T-cell (primary cell): ENCODE results near the gene SLC7A8. TPM values are rescaled to one million over a fixed set of nuclear protein-coding genes. Genes with fewer than 3 reads are reported as not detected.

Experiments
- ATAC-seq, 4 experiments: fragments of 200-7000 bp in 3 of 4; fragments of 150-1000 bp in 1 of 4; cut with Tn5 transposase; replicated peaks in 1 of 4; 1 replicate in 3 of 4; 2 replicates in 1 of 4; pipeline ENCODE4 v1.10.0; 2021; ENCODE audit warnings: moderate library complexity in 3 of 4, mild to moderate bottlenecking in 2 of 4, moderate number of reproducible peaks in 1 of 4
- CTCF ChIA-PET, 2 donors: fragments of 300-600 bp; sonication (Branson Sonifier 250); formaldehyde crosslinking; loops; one replicate each; lab custom pipeline; 2022; ENCODE audit warnings: antibody characterized with exemption in 2 of 2; lab: Charles Lee
- POLR2A ChIA-PET, 2 donors: fragments of 300-600 bp; sonication (Branson Sonifier 250); formaldehyde crosslinking; loops; one replicate each; lab custom pipeline; 2022; ENCODE audit warnings: antibody characterized with exemption in 2 of 2; lab: Charles Lee
- DNase-seq, 35 experiments: peaks; one replicate each; pipeline versions ENCODE4 v3.0.0 to v3.0.0-alpha.2; 2013 to 2023
- H3K27ac ChIP-seq: one replicate; pipeline ENCODE4 v1.5.1; 2013; ENCODE audit warnings: low read length
- H3K27me3 ChIP-seq, 2 experiments: replicated peaks in 1 of 2; 1 replicate in 1 of 2; 2 replicates in 1 of 2; pipeline versions ENCODE4 v1.6.1 to v1.7.0; 2013; ENCODE audit warnings: low read length in 1 of 2, mixed read lengths in 1 of 2; ENCODE audit not compliant: control insufficient read depth in 2 of 2, insufficient read depth in 2 of 2; ENCODE audit errors: extremely low read depth in 1 of 2
- H3K36me3 ChIP-seq, 2 donors: 1 replicate in 1 of 2; 2 replicates in 1 of 2; pipeline versions ENCODE4 v1.6.1 to v1.7.0; 2013; ENCODE audit warnings: low read length in 1 of 2; ENCODE audit not compliant: control insufficient read depth in 2 of 2, insufficient read depth in 1 of 2; ENCODE audit errors: extremely low read depth in 1 of 2
- H3K4me1 ChIP-seq, 2 experiments: 1 replicate in 1 of 2; 2 replicates in 1 of 2; pipeline versions ENCODE4 v1.6.1 to v1.7.0; 2013; ENCODE audit warnings: low read length in 2 of 2, mixed read lengths in 1 of 2; ENCODE audit not compliant: insufficient read depth in 2 of 2, control insufficient read depth in 1 of 2; ENCODE audit errors: extremely low read depth in 1 of 2
- H3K4me3 ChIP-seq, 2 donors: 1 replicate in 1 of 2; 2 replicates in 1 of 2; pipeline versions ENCODE4 v1.5.1 to v1.7.0; 2013; ENCODE audit warnings: mild to moderate bottlenecking in 2 of 2, low read length in 1 of 2, moderate library complexity in 1 of 2; ENCODE audit not compliant: control insufficient read depth in 1 of 2; ENCODE audit errors: extremely low read depth in 1 of 2
- H3K9me3 ChIP-seq: 2 replicates; pipeline ENCODE4 v1.7.0; 2013
- H3K27ac Mint-ChIP-seq, 2 donors: one replicate each; pipeline ENCODE4 v1.8.0; 2020 to 2021; ENCODE audit warnings: mild to moderate bottlenecking in 2 of 2, mixed read lengths in 2 of 2
- H3K27me3 Mint-ChIP-seq, 2 donors: one replicate each; pipeline ENCODE4 v1.8.0; 2021 to 2022; ENCODE audit warnings: mixed read lengths in 2 of 2
- H3K36me3 Mint-ChIP-seq: one replicate; pipeline ENCODE4 v1.8.0; 2021; ENCODE audit warnings: mixed read lengths
- H3K4me1 Mint-ChIP-seq, 3 donors: one replicate each; pipeline ENCODE4 v1.8.0; 2020 to 2022; ENCODE audit warnings: mixed read lengths in 3 of 3, mild to moderate bottlenecking in 1 of 3
- H3K4me3 Mint-ChIP-seq, 3 donors: one replicate each; pipeline ENCODE4 v1.8.0; 2020 to 2022; ENCODE audit warnings: mild to moderate bottlenecking in 3 of 3, mixed read lengths in 3 of 3, moderate library complexity in 3 of 3
- H3K9me3 Mint-ChIP-seq, 3 donors: one replicate each; pipeline ENCODE4 v1.8.0; 2020 to 2022; ENCODE audit warnings: mixed read lengths in 3 of 3
- WGBS: methylation state at CpG from one replicate; pipeline ENCODE4 v1.1.5; 2013; ENCODE audit warnings: missing lambda C conversion rate; ENCODE audit not compliant: insufficient coverage; 5-methylcytosine and 5-hydroxymethylcytosine counted together
- total RNA-seq, 35 experiments: library from RNA in 6 of 35; stranded (reverse) in 6 of 35; fragments of 120-200 nt in 1 of 35; gene quantifications; one replicate each; pipeline versions ENCODE4 v1.2.1 to v1.2.4 and lab custom pipeline; 2013 to 2026

Gene SLC7A8
- total RNA-seq, 5 donors from 2014 or later (not counting 1 experiment from before 2014, with no cell fraction given) = 0.33 to 8.1 (median 5.9) TPM

DNA sequence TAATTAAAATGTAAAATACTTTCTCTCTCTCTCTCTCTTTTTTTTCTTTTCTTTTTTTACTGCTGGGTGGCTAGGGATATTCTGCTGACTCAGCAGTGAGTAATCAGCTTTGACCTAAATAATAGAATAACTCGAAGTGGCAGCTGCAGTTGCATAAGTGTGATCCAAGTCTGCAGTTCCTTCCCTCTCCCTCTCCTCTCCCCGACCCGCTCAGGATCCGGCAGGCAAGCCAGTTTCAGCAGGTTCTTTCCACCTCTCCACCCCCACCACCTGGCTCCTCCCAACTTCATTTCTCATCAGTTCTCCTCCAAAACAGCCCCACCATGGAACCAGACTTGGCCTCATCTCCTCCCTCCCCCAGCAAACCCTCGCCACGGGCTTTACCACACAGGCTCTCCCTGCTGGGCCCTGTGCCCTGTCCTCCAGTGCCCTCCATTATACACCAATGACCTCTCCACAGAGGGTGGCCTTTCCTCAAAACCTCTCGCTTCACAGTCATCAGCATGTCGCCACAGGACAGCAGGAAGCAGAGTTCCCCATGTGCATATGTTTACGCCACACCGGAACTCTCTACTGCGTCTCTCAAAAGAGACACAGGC, 22.4 kb downstream of the SLC7A8 start:
- WGBS = 44% methylated on average over 6 of the region's 11 CpGs
- peak overlapping the region; percentile 84 to 90 for H3K27ac Mint-ChIP-seq
- Histone ChIP-seq H3K4me3 (no peak overlapping the region), H3K9me3 (no peaks in the 10 kb centered on the region), H3K4me1 (peaks cover 3 to 10% of the 10 kb centered on the region in 2 experiments), H3K27me3 (peaks cover 0 to 5% of the 10 kb centered on the region in 2 experiments), H3K27ac (no peak overlapping the region), H3K36me3 (no peaks in the 10 kb centered on the region)
- H3K9me3 Mint-ChIP-seq = no peaks in the 10 kb centered on the region
- ATAC-seq (peak in 1 of 4 experiments; percentile 35), DNase-seq (peak in 1 of 35 experiments; percentile 18)
- no peaks in the 10 kb centered on the region for H3K36me3 Mint-ChIP-seq
- H3K4me1 Mint-ChIP-seq = peaks cover 5 to 28% (median 25%) of the 10 kb centered on the region in 3 donors
- peaks cover 0 to 4% of the 10 kb centered on the region in 2 donors for H3K27me3 Mint-ChIP-seq
- POLR2A ChIA-PET = no interaction called here
- H3K4me3 Mint-ChIP-seq = no peak overlapping the region
- CTCF ChIA-PET = interaction anchor here in 1 of 2 donors (1.7 kb wide), 1 partner anchor 40 kb away, joined by 5 read pairs; no protein-coding TSS in a partner anchor

DNA sequence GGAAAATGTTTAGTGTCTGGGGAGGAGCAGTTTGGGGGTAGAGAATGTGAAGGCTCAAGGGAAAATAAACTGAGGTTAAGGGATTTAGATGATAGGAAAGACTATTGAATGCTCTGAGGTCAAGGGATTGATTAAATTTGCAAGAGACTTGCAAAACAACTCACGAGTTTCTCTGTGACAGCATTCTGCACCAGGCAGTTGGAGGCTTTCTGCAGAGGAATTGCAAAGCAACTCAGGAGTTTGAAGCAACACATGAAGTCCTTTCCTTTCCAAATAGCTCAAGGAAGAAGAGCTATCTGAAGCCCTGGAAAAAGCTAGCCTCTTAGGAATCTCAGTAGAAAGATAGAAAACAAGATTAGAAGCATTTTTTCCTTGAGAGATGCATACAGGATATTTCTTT, 23.9 kb downstream of the SLC7A8 start:
- ChIA-PET POLR2A (no interaction called here), CTCF (no interaction called here)
- Histone ChIP-seq H3K27ac (no peak overlapping the region), H3K4me3 (no peak overlapping the region), H3K4me1 (peaks cover 4 to 18% of the 10 kb centered on the region in 2 experiments), H3K36me3 (no peaks in the 10 kb centered on the region), H3K9me3 (no peaks in the 10 kb centered on the region), H3K27me3 (peaks cover 0 to 12% of the 10 kb centered on the region in 2 experiments)
- WGBS = no CpG with 5 or more reads among the region's 1 CpG
- Mint-ChIP-seq H3K9me3 (no peaks in the 10 kb centered on the region), H3K4me1 (peaks cover 15 to 39% (median 36%) of the 10 kb centered on the region in 3 donors), H3K36me3 (no peaks in the 10 kb centered on the region), H3K27me3 (peaks cover 4% of the 10 kb centered on the region in 2 donors), H3K4me3 (no peak overlapping the region), H3K27ac (no peak overlapping the region)
- DNase-seq (no peak), ATAC-seq (no peak)

DNA sequence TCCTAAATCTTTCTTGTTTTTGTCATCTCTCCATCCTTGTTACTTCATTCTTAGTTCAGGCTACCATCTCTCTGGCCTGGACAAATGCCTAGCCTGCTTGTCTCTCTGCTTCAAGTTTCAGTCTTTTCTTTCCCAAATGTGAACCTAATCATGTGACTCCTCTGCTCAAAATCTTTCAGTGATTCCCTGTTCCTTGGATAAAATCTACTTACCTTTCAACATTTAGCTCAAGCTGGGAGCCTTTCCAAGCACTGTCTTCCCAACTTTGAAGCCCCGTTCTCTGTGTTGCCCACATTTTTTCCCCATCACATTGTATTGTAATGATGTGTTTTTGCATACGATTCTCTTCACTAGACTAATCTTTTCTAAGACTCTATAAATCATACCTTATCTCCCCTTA, 24.7 kb downstream of the SLC7A8 start:
- DNase-seq (no peak), ATAC-seq (no peak)
- no CpG with 5 or more reads among the region's 2 CpGs for WGBS
- no peaks in the 10 kb centered on the region for H3K36me3 ChIP-seq
- ChIA-PET POLR2A (no interaction called here), CTCF (no interaction called here)
- H3K4me3 ChIP-seq = no peak overlapping the region
- no peaks in the 10 kb centered on the region for H3K9me3 ChIP-seq
- Mint-ChIP-seq H3K27me3 (peaks cover 4 to 5% of the 10 kb centered on the region in 2 donors), H3K4me3 (no peak overlapping the region), H3K27ac (peak overlapping the region in 1 of 2 donors; percentile 3), H3K36me3 (no peaks in the 10 kb centered on the region), H3K4me1 (peaks cover 21 to 45% (median 42%) of the 10 kb centered on the region in 3 donors), H3K9me3 (no peaks in the 10 kb centered on the region)
- no peak overlapping the region for H3K27ac ChIP-seq
- peaks cover 0 to 20% of the 10 kb centered on the region in 2 experiments for H3K27me3 ChIP-seq
- peaks cover 12 to 25% of the 10 kb centered on the region in 2 experiments for H3K4me1 ChIP-seq

DNA sequence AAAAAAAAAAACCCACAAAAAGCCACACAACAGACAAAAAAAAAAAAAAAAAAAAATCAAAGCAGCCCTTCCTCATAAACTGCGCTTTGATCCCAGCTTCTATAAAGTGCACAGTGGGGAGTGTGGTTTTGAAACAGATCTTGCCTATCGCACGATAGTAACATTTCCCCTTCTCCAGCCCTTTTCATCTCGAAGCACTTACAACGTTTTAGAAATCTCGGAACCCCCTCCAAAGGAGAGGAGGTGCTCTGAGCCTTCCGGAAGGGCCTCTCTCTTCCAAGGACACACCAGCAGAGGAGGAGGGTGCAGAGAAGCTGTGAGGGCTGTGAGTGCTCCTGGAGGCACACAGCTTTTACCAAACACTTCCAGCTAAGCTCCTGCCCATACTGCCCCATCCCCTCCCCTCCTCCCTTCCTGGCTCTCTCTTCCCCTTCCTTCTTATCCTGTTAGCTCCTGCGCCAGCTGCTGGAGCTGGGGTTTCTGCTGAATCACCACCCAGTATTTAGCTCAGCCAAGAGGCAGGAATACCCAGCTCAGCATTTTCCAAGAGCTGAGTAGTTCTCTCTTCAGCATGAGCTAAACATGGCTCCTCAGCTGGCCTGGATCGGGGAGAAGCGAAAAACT, 28.4 kb downstream of the SLC7A8 start:
- 100% methylated on average over 3 of the region's 10 CpGs for WGBS
- CTCF ChIA-PET = interaction anchor here in 1 of 2 donors (1.0 kb wide), 1 partner anchor 18 kb away, joined by 3 read pairs; no protein-coding TSS in a partner anchor
- Histone ChIP-seq H3K4me3 (peak overlapping the region in 1 of 2 donors; percentile 25), H3K9me3 (no peaks in the 10 kb centered on the region), H3K27me3 (peaks cover 0 to 43% of the 10 kb centered on the region in 2 experiments), H3K27ac (no peak overlapping the region), H3K36me3 (no peaks in the 10 kb centered on the region), H3K4me1 (peaks cover 12 to 25% of the 10 kb centered on the region in 2 experiments)
- POLR2A ChIA-PET = interaction anchor here in 1 of 2 donors (0.6 to 1.5 kb wide), 3 partner anchors 12 to 57 kb away, joined by 3 to 5 read pairs (median 4); no protein-coding TSS in a partner anchor
- ATAC-seq (peak; percentile 23 to 64 (median 32)), DNase-seq (peak in 1 of 35 experiments; percentile 17)
- no peaks in the 10 kb centered on the region for H3K36me3 Mint-ChIP-seq
- peak overlapping the region in 2 of 3 donors; percentile 18 to 60 for H3K4me3 Mint-ChIP-seq
- H3K27me3 Mint-ChIP-seq = peaks cover 4 to 10% of the 10 kb centered on the region in 2 donors
- H3K4me1 Mint-ChIP-seq = peaks cover 24 to 31% (median 28%) of the 10 kb centered on the region in 3 donors
- H3K27ac Mint-ChIP-seq = peak overlapping the region; percentile 55 to 77
- H3K9me3 Mint-ChIP-seq = no peaks in the 10 kb centered on the region

DNA sequence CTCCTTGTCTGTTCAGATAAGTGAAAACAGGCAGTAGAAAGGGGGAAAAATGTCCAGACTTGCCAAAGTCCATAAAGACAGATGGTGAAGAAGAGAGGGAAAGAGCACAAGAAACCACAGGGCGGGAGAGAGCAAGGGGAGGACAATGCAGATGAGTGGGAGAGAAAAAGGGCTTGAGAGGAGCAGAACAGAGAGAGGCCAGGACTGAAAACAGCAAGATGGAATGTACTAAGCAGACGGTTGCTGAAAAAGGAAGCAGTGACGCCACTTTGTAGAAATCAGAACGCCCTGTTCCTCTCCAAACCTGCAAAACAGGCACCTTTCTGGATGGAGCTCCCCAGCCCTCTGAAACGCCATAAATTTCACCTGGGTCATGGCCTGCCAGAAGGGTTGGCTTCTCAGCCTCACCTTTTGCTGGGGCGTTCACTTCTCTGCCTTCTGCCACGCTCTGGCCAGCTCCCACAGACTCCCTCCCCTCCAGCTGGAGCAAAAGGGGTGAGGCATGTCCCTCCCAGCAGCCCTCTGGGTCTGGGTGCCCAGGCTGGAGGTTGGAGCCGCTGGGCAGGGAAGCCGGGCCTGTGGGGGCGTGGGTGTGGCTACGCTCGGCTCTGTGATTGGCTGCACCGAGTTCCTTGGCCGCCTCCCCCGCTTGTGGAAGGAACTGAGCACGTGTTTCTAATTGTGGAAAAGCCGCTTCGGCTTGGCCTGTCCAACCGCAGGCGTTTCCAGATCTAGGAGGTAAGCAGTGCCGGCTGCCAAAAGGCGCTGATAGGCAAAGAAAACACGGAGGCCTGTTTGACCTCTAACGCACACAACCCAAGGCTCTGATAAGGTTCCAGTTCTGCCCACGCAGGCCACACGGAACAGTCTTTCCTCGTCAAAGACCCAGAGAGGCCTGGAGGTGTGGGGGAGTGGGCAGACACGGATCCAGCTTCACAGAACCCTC, 29.3 kb downstream of the SLC7A8 start:
- H3K36me3 ChIP-seq = no peaks in the 10 kb centered on the region
- POLR2A ChIA-PET = no interaction called here
- H3K4me1 ChIP-seq = peaks cover 12 to 25% of the 10 kb centered on the region in 2 experiments
- ATAC-seq (peak in 3 of 4 experiments; percentile 24 to 43 (median 40)), DNase-seq (peak in 4 of 35 experiments; percentile 5 to 19 (median 11))
- H3K27me3 ChIP-seq = peaks cover 0 to 43% of the 10 kb centered on the region in 2 experiments
- H3K9me3 ChIP-seq = no peaks in the 10 kb centered on the region
- Mint-ChIP-seq H3K4me1 (peaks cover 24 to 31% (median 28%) of the 10 kb centered on the region in 3 donors), H3K4me3 (peak overlapping the region in 2 of 3 donors; percentile 19 to 60), H3K27me3 (peaks cover 4 to 11% of the 10 kb centered on the region in 2 donors), H3K27ac (peak overlapping the region; percentile 29 to 75), H3K36me3 (no peaks in the 10 kb centered on the region), H3K9me3 (no peaks in the 10 kb centered on the region)
- H3K27ac ChIP-seq = no peak overlapping the region
- 67% methylated on average over 17 of the region's 28 CpGs for WGBS
- no peak overlapping the region for H3K4me3 ChIP-seq
- CTCF ChIA-PET = no interaction called here
